T-helper 1 cell treated with Interleukin-12 subunit alpha and Interleukin-12 subunit beta and Interleukin-4 antibody, amounts not matched to agents 30 μg/mL and 1 μg/mL, for 36 hours (primary cell): ENCODE results near the gene FAM174C.

ENCODE experiments used
- H3K27ac Mint-ChIP-seq: one replicate; pipeline ENCODE4 v1.8.0; 2021; ENCODE audit warnings: mild to moderate bottlenecking, mixed read lengths
- H3K27me3 Mint-ChIP-seq: one replicate; pipeline ENCODE4 v1.8.0; 2021; ENCODE audit warnings: low read depth, mixed read lengths
- H3K36me3 Mint-ChIP-seq: one replicate; pipeline ENCODE4 v1.8.0; 2021; ENCODE audit warnings: low read depth, mixed read lengths
- H3K4me1 Mint-ChIP-seq: one replicate; pipeline ENCODE4 v1.8.0; 2021; ENCODE audit warnings: low read depth, mixed read lengths
- H3K4me3 Mint-ChIP-seq: one replicate; pipeline ENCODE4 v1.8.0; 2021; ENCODE audit warnings: mild to moderate bottlenecking, moderate library complexity, mixed read lengths
- H3K9me3 Mint-ChIP-seq: one replicate; pipeline ENCODE4 v1.8.0; 2021; ENCODE audit warnings: mixed read lengths

The FAM174C gene

GRCh38 chr19:1260749-1261537 is 14.4 kb upstream of the FAM174C start:
- Mint-ChIP-seq H3K9me3 (no peaks in the 10 kb centered on the region), H3K27me3 (no peaks in the 10 kb centered on the region), H3K36me3 (peaks cover 17% of the 10 kb centered on the region), H3K27ac (peak overlapping the region; percentile 80), H3K4me3 (peak overlapping the region; percentile 86), H3K4me1 (peaks cover 40% of the 10 kb centered on the region)

- peaks cover 16% of the 10 kb centered on the region for H3K36me3 Mint-ChIP-seq
- H3K27me3 Mint-ChIP-seq = no peaks in the 10 kb centered on the region
- H3K9me3 Mint-ChIP-seq = no peaks in the 10 kb centered on the region
- H3K4me3 Mint-ChIP-seq = peak overlapping the region; percentile 86
- peaks cover 39% of the 10 kb centered on the region for H3K4me1 Mint-ChIP-seq
- H3K27ac Mint-ChIP-seq = peak overlapping the region; percentile 80
Observed at GRCh38 chr19:1261538-1261797, 13.9 kb upstream of the FAM174C start.

DNA sequence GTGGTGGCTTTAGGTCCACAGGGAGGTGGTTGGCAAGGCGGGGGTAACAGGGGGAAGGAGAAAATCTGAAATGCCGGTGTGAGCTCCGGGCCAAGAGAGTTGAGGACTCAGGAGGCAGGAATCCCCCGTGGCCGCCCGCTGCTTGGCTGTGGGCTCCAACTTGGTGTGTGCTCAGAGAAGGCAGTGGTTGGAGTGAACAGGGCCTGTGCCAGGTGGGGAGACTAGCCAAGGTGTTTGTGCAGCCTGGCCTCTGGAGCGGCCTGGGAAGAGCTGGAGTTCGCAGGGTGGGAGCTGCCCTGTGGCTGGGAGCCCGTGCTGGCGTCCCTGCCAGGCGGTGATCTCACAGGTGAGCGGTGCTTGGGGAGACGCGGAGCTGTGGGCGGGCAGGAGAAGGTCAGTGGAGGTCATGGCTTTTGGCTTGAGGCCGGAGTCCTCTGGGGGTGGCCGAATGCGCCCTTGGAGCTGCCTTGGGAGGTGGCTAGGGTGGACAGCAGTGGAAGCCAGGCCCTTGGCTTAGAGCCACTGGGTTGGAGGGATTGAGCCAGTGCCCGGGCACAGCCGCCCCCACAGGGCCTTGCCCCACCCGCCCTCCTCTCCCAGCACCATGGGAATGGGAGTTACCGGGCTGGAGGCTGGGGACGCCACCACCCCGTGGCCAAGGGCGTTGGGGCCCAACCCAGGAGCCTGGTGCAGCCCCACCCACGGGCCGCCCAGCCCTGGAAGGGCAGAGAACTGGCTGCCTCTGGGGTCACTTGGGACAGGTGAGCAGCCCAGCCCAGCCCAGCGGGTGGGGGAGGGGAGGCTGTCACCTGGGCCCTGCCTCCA is 13.3 kb upstream of the FAM174C start:
- H3K4me1 Mint-ChIP-seq = peaks cover 38% of the 10 kb centered on the region
- H3K9me3 Mint-ChIP-seq = no peaks in the 10 kb centered on the region
- H3K27ac Mint-ChIP-seq = peak overlapping the region; percentile 80
- H3K4me3 Mint-ChIP-seq = peak overlapping the region; percentile 86
- peaks cover 13% of the 10 kb centered on the region for H3K36me3 Mint-ChIP-seq
- no peaks in the 10 kb centered on the region for H3K27me3 Mint-ChIP-seq

- Mint-ChIP-seq H3K36me3 (peaks cover 9% of the 10 kb centered on the region), H3K27me3 (no peaks in the 10 kb centered on the region), H3K27ac (no peak overlapping the region), H3K9me3 (no peaks in the 10 kb centered on the region), H3K4me1 (peaks cover 38% of the 10 kb centered on the region), H3K4me3 (no peak overlapping the region)
Observed at GRCh38 chr19:1262623-1263123, 12.7 kb upstream of the FAM174C start.

DNA sequence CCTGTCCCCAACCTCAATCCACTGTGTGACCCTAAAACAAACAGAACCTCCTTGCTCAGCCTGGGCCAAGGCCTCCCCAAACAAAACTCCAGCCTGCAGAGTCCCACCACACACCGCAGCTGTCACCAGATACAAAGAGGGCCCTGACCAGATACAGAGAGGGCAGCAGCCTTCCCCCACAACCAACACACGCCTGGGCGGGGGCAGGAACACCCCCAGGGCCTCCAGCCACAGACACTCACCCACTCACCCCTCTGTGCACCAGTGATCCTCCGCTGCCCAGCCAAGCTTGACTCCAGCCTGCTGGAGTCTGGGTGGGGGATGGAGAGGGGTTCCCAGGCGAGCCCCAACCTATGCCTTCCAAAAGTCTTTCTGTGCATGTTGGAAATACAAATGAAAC is 12.1 kb upstream of the FAM174C start:
- Mint-ChIP-seq H3K36me3 (peaks cover 5% of the 10 kb centered on the region), H3K27me3 (no peaks in the 10 kb centered on the region), H3K27ac (no peak overlapping the region), H3K4me1 (peaks cover 36% of the 10 kb centered on the region), H3K9me3 (no peaks in the 10 kb centered on the region), H3K4me3 (no peak overlapping the region)

DNA sequence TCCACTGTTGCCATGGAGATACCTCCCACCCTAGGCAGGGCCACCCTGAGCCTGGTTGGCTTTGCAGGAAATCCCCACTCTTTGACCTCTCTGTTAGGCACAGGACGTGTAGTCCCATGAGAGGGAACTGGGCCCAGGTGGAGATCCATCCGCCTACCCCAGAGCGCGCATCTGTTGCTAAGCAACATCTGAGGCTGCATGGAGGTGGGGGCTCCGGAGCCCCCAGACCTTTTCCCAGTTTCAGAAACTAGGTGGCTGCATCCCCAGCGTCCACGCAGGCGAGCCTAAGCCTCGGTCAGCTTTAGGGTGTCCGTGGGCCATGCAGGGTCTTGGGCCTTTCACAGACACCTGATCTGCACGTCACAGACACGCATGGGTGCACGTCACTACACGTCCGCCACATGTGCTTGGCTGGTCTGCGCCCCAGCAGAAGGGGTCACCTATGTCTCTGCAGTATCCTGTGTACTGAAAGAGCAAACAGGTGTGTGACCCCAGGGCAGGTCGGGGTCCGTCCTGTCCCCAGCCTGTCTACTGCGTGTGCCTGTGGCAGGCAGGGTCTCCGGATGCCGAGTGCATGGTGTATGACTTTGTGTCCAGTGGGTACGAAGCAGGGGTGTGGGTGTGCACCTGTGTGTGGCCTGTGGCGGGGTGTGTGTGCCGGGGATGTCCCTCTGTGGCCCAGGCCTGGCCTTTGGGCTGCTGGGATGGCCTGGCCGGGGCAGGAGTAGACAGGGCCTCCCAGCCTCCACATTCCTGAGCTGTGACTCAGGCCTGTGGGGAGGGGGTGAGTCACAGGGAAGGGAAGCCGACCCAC is 10.3 kb upstream of the FAM174C start:
- Mint-ChIP-seq H3K27ac (peak overlapping the region; percentile 36), H3K36me3 (peaks cover under 1% of the 10 kb centered on the region), H3K27me3 (no peaks in the 10 kb centered on the region), H3K4me1 (peaks cover 32% of the 10 kb centered on the region), H3K9me3 (no peaks in the 10 kb centered on the region), H3K4me3 (peak overlapping the region; percentile 40)

DNA sequence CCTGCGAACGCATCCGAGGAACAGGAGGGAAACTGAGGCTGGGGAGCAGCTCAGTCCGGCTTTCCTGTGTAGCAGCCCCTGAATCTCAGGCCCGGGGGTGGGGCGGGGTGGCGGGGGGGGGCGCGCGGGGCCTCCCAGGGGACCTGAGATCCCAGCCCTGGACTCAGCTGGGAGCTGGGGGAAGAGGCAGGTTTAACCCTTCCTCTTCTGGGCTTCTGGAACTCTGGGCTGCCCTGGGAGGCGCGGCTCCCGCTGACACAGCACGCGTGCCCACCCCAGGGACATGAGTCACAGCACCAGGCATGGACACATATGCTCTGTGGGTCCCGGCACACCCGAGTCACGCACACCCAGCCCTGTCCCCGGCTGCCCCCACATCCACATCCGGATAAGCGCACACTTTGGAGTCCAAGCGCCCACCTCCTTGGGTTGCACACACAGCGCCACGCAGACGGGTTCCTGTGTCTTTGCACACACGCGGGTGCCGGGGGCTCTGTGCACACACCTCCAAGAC is 9.7 kb upstream of the FAM174C start:
- no peak overlapping the region for H3K27ac Mint-ChIP-seq
- peaks cover 5% of the 10 kb centered on the region for H3K36me3 Mint-ChIP-seq
- H3K27me3 Mint-ChIP-seq = no peaks in the 10 kb centered on the region
- peak overlapping the region; percentile 40 for H3K4me3 Mint-ChIP-seq
- peaks cover 37% of the 10 kb centered on the region for H3K4me1 Mint-ChIP-seq
- H3K9me3 Mint-ChIP-seq = no peaks in the 10 kb centered on the region

- no peaks in the 10 kb centered on the region for H3K27me3 Mint-ChIP-seq
- peaks cover 42% of the 10 kb centered on the region for H3K4me1 Mint-ChIP-seq
- peak overlapping the region; percentile 50 for H3K4me3 Mint-ChIP-seq
- H3K36me3 Mint-ChIP-seq = peaks cover 11% of the 10 kb centered on the region
- no peak overlapping the region for H3K27ac Mint-ChIP-seq
- no peaks in the 10 kb centered on the region for H3K9me3 Mint-ChIP-seq
Observed at GRCh38 chr19:1266129-1266915, 9.0 kb upstream of the FAM174C start.

- H3K27me3 Mint-ChIP-seq = no peaks in the 10 kb centered on the region
- peaks cover 42% of the 10 kb centered on the region for H3K4me1 Mint-ChIP-seq
- no peaks in the 10 kb centered on the region for H3K9me3 Mint-ChIP-seq
- peak overlapping the region; percentile 38 for H3K27ac Mint-ChIP-seq
- H3K4me3 Mint-ChIP-seq = peak overlapping the region; percentile 59
- H3K36me3 Mint-ChIP-seq = peaks cover 18% of the 10 kb centered on the region
Observed at GRCh38 chr19:1266916-1267476, 8.3 kb upstream of the FAM174C start.

DNA sequence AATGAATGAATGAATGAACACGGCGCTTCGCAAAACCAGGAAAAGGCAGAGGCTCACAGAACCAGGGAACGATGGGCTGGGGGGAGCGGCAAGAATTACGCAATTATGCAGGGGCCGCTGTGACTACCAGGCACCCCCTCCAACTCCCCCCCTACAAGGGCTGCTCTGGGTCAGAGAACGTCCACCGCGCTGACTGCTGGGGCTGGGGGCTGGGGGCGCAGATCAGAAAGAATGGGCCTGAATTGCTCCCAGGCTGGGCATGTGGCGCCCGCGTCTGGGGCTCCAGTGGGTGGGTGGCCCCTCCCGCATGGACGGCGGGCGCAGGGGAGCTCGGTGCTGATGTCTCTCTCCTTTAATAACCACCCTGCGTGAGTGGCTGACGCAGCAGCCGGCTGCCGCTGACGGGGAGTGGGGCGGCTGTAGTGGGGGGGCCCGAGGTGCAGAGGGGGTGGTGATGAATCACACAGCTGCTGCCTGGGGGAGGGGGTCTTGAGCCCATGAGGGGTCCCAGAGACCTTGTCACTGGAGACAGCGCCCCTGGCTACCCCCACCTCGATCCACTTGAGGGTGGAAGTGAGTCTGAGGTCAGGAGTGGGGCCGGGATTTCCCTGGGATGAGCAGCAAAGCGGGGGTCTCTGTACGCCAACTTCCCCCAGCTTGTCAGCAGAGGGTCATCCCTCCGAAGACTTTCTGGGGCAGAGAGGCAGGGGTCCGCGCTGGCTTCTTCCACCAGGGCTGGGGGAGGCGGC is 7.7 kb upstream of the FAM174C start:
- Mint-ChIP-seq H3K27me3 (no peaks in the 10 kb centered on the region), H3K4me3 (peak overlapping the region; percentile 59), H3K36me3 (peaks cover 23% of the 10 kb centered on the region), H3K27ac (peak overlapping the region; percentile 38), H3K4me1 (peaks cover 45% of the 10 kb centered on the region), H3K9me3 (no peaks in the 10 kb centered on the region)

DNA sequence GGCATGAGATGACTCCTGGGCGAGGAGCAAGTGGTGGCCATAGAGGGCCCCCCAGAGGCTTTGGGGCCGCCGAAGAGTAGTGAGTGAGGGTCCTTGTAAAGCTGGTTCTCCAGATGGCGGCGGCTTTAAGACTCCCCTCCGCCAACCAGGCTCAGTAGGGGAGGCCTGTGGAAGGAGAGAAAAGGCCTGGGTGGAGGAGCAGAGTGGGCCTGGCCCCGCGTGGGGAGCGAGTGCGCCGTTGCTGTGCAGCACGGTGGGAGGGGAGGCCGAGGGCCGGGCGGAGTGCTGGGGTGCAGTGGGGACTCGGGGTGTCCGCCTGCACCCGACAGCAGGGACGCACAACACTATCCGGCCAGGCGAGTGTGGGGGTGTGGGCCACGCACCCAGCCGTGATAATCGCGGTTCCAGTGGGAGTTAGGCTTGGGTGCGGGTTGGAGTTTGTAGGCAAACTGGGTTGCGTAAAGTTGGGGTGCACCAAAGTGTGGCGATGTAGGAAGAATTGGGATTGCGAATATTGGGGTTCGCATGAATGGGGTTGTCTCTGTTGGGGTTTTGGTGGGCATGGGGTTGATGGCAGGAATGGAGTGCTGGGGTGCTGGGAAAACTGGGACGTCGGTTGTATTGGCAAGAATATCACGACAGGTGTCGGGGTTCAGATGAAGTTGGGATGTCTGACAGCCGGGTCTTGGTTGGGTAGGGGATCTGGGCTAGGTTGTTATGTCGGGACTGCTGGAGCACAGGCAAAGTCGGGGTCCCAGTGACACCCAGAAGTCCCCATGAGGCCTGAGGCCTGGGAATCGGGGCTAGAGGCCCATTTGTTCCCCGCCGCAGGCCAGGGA is 6.9 kb upstream of the FAM174C start:
- Mint-ChIP-seq H3K27ac (peak overlapping the region; percentile 76), H3K9me3 (no peaks in the 10 kb centered on the region), H3K4me3 (peak overlapping the region; percentile 80), H3K36me3 (peaks cover 28% of the 10 kb centered on the region), H3K27me3 (no peaks in the 10 kb centered on the region), H3K4me1 (peaks cover 47% of the 10 kb centered on the region)

- peaks cover 53% of the 10 kb centered on the region for H3K4me1 Mint-ChIP-seq
- no peaks in the 10 kb centered on the region for H3K27me3 Mint-ChIP-seq
- H3K36me3 Mint-ChIP-seq = peaks cover 35% of the 10 kb centered on the region
Observed at GRCh38 chr19:1269065-1269477, 6.3 kb upstream of the FAM174C start, which contains the start of gene CIRBP. Gene CIRBP, plus strand, starts transcription at chr19:1269332. Its CDS starts 1,602 bp downstream, at chr19:1270934.

More at GRCh38 chr19:1269065-1269477, 6.3 kb upstream of the FAM174C start, which contains the start of gene CIRBP:
- H3K9me3 Mint-ChIP-seq = no peaks in the 10 kb centered on the region
- H3K4me3 Mint-ChIP-seq = peak within 1 kb of the TSS; percentile 93
- peak within 1 kb of the TSS; percentile 88 for H3K27ac Mint-ChIP-seq
